NCI-H2029 treated with DMSO at 0.1 percent for 48 hours (cell line): ENCODE measurements around the gene ZNF213.
"Not testable (repeated sequence)": the region's sequence is repeated elsewhere in the genome, so short reads cannot be mapped to it uniquely, and the experiment has no call there.

Source experiments
- DNase-seq: peaks from one replicate; lab custom pipeline; 2025; lab: John Stamatoyannopoulos, UW

ZNF213 gene

DNA sequence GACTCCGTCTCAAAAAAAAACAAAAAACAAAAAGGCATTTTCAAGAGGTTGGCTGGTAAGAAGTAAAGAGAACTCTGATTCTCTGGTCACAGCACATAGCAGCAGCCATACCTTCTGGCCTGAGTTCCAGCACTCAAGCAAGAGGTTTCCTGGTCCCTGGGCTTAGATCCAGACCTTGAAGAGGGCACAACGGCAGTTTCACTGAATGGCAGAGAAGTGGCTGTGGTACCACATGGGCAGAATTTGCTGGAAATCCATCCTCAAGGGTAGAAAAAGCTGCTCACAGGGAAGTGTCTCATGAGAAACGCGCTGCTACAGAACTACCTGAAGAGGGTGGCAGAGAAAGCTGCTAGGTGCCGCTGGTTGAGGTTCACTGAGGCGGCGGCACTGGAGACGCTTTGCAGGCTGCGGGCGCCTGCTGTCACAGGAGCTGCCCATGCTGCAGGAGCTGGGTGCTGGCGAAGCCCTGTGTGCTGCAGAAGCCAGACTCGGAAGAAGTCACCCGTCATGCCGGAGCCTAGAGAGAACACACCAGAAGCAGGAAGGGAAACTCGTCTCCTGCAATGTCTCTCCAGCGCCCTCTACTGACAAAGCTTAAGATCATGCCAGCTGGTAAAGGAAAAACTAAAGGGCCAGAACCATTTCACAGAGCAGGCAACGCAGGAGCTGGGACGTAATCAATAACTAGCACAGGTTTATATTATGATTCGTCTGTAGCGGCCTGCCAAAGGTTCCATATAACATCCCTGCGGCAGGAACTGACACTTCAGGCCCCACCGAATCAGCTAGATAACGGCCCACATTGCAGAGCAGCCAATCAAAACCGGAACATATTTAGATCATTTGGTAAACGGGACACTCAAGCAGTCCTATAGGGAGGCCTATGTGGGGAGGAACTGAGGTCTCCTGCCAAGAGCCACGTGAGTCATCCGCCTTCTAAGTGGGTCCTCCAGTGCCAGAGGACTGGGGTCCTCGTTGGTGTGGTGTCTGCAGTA, 5.4 kb upstream of the ZNF213 start:
- DNase-seq, result peak; percentile 74

DNA sequence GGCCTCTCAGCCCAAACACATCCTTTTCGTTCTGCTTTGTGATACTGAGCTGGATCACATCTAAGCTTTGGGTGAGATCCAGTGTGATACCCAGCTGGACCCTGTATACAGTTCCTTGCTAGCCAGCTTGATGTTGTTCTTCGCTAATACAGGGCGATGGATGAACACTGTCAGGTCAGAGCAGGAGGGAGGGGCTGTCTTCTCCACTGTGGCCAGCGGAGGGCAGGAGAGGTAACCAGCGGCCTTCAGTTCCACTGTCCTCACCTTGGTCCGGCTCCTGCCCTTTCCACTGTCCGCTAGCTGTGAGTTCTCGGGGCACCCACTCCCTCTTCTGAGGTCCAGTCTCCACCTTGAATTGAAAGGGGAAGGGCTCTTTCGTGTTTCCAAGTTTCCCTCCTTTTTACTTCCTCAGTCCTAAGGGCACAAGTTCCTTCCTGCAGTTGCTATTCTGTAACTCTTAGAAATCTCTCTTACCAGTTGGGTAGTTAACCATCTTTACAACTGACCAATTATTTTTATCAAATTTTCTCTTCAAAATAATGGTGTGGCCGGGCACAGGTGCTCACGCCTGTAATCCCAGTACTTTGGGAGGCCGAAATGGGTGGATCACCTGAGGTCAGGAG, 3.0 kb upstream of the ZNF213 start:
- DNase-seq, result no peak

DNA sequence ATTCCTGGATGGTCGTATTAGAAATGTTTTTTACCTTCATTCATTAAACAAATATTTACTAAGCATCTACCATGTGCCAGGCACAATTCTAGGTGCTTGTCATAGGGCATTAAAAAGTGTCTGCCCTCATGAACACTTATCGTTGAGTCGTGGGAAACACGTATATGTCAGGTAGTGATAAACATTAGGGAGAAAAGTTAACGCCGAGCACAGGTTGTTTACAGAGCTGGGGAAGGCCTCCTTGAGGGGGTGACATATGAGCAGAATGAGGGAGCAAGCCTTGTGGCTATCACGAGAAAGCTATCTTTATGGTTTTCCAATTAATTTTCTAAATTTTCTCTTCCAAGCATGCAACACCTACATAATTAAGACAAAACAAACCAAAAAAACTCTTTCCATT, 985 bp upstream of the ZNF213 start:
- DNase-seq, result no peak

DNA sequence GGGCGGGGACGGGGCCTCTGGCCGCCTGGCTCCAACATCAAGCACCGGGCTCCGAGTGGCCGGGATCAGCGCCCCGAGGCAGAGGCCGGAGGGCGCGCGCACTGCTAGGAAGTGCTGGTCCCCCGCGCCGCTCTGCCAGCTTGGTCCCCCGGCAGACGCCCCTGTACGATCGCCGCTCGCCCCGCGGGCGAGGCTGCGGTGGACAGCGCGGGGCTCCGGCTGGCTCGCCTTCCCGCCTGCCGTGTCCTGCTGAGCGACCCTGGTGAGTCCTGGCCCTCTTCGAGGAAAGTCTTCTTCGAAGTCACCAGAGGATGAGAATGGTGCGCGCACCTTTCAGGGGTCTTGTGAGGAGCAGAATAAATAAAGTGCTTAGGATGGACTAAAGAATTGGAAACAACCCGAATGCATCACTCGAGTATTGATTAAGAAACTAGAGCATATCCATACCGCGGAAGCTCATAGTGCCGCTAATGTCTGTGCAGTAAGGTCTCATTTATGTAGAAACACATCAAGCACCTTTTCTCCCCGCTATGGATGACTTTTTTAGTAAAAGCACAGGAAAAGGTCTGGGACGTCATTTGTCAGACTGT, 392 bp downstream of the ZNF213 start:
- DNase-seq, result no peak

DNA sequence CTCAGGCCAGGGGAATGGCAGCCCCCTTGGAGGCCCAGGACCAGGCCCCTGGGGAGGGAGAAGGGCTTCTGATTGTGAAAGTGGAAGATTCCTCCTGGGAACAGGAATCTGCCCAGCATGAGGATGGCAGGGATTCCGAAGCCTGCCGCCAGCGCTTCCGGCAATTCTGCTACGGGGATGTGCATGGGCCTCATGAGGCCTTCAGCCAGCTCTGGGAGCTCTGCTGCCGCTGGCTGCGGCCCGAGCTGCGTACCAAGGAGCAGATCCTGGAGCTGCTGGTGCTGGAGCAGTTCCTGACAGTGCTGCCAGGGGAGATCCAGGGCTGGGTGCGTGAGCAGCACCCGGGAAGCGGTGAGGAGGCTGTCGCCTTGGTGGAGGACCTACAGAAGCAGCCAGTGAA, 2.4 kb downstream of the ZNF213 start:
- DNase-seq, result no peak

DNA sequence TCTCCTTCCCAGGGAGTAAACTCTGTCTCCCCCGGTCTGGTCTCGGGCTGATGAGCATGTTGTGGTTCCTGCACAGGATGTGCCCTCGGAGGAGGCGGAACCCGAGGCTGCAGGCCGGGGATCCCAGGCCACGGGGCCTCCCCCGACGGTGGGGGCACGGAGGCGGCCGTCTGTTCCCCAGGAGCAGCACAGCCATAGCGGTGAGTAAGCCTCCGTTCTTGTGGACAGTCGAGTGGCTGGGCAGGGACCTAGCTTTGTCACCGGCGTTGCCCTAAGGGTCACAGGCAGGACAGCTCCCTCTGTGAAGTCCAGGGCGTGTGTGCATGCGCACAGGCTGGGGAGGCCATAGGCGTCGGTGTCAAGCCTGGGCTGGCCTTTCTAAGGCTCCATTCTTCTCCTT, 3.5 kb downstream of the ZNF213 start:
- no peak for DNase-seq

DNA sequence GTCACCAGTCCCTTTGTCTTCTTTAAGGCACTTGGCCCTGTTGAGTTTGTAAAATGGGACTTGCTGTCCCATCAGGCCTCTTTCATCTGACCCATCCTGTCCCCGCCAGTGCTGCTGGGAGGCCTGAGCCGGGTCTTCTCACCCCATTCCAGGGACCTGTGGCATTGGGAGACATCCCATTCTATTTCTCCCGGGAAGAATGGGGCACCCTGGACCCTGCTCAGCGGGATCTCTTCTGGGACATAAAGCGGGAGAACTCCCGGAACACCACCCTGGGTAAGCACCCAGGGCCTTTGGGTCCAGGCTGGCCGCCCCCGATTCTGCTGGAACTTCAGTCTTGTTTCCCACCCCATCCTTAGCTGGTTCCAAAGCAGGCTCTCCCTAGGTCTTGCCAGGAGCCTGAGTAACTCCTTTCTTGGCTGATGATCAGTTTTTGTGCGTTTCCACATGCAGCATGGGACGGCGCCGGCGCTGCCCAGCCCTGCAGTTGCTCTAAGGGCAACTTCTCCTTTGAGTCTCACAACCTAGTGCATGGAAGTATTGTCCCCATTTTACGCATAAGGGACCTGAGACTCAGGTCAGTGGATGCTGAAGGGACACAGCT, 4.1 kb downstream of the ZNF213 start:
- DNase-seq, result no peak

DNA sequence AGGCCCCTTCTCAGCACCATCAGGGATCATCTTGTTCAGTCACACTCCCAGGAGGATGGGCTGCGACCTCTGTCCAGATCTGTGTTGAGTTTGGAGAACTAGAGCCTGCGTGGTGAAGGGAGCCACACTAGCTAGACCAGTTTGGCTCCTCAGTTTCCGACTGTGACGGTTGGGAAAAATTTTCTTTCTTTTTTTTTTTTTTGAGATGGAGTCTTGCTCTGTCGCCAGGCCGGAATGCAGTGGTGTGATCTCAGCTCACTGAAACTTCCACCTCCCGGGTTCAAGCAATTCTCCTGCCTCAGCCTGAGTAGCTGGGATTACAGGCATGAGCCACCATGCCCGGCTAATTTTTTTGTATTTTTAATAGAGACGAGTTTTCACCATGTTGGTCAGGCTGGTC, 4.7 kb downstream of the ZNF213 start:
- not testable (repeated sequence) for DNase-seq

DNA sequence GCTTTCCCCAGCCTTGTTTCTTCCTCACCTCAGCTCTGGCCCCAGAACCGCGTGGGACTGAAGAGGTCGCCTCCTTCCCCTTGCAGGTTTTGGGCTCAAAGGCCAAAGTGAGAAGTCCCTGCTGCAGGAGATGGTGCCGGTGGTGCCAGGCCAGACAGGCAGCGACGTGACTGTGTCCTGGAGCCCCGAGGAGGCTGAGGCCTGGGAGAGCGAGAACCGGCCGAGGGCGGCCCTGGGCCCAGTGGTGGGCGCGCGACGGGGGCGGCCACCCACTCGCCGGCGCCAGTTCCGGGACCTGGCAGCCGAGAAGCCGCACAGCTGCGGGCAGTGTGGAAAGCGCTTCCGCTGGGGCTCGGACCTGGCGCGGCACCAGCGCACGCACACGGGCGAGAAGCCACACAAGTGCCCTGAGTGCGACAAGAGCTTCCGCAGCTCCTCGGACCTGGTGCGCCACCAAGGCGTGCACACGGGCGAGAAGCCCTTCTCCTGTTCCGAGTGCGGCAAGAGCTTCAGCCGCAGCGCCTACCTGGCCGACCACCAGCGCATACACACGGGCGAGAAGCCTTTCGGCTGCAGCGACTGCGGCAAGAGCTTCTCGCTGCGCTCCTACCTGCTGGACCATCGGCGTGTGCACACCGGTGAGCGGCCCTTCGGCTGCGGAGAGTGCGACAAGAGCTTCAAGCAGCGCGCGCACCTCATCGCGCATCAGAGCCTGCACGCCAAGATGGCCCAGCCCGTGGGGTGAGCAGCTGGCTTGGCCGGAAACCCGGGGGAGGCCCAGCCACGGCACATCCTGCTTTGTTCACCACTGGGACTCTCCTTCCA, 6.0 kb downstream of the ZNF213 start:
- DNase-seq, result no peak

DNA sequence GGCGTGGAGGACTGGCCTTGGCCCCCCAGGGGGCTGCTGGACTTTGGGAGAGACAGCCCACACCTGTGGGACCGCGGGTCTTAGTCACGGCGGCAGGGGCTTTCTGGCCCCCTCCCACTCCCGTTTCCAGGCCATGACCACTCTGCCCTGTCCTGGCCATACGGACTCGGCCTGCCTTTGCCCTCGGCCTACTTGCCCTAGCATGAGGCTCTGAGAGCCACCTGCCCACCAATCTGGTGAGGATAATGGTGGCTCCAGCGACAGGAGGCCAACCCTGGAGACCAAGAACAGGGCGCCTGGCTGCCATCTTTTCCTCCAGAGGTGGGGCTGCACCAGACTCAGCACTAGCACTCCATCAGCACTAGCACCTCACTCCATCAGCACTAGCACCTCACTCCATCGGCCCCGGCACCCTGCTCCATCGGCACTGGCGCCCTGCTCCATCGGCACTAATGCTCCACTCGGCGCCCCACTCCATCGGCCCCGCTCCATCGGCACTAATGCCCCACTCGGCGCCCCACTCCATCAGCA, 7.0 kb downstream of the ZNF213 start:
- no peak for DNase-seq

DNA sequence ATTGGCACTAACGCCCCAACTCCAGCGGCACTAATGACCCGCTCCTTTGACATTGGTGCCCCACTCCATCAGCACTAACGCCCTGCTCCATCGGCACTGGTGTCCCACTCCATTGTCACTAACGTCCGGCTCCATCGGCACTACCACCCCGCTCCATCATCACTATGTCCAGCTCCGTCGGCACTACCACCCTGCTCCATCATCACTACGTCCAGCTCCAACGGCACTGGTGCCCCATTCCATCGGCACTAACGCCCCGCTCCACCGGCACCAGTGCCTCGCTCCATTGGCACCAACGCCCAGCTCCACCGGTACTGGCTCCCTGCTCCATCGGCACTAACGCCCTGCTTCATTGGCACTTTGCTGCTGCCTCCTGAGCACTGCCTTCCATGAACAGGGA, 7.5 kb downstream of the ZNF213 start:
- DNase-seq, result no peak

DNA sequence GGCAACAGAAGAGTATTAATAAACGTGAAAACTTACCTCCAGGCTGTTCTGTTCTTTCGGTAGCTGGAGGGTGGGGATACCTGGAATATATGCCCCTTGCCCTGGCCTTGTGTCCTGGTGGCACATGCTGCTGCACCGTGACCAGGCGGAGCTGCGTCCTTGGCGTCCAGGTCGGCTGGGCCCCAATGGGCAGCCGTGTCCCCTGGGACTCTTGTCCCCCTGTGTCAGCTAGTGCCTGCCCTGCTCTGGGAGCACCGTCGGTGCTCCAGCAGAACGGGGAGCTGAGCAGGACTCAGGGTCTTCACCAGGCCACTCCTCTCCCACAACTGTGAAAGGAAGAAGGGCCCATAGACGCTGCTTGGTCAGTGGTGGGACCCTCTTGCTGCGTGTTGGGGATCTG, 7.9 kb downstream of the ZNF213 start:
- DNase-seq, result no peak

DNA sequence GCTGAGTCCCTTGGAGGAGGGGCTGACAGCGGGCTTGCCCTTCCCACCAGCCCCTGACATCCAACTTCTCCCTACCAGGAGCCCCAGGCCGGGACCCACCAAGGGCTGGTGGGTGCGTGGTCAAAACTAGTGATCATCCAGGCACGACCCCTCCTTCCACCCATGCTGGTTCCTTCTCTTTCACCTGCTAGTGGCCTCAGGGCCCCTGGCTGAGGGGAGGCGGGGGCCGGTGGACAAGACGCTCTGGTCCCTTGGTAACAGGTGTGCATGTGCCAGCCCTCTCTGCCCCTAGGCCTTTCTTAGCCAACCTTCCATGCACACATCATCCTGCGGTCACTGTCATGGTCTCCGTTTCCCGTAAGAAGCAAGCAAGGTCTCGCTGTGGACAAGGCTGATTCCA, 8.4 kb downstream of the ZNF213 start:
- DNase-seq, result no peak

DNA sequence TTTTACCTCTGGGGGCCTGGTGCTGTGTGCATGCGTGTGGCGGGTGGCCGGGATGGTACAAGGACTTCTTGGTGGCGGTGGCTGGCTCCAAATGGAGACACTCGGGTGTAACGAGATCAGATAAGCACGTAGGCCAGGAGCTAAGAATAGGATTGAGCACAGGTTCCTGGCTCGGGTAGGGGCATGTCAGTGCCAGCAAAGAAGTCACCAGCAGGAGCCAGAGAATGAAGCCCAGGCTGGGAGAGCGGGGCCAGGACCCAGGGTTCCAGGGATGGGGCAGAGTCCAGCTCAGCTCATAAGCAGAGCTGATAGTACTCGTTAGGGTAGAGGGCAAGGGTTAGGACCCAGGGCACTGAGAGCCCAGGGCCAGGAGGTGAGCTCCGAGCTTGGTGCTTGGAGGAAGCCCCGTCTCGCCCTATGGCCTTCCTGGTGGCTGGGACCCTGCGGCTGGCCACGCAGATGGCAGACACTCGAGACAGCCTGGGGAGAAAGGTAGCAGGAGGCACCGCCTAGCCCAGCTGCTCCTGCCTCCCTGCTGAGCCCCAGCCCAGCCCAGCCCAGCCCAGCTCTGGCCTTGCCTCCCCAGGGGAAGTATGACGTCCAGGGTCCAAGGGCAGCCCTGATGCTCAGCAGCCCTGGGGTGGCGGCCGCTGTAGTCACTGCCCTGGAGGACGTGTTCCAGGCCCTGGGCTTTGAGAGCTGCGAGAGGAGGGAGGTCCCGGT, 8.9 kb downstream of the ZNF213 start:
- no peak for DNase-seq

DNA sequence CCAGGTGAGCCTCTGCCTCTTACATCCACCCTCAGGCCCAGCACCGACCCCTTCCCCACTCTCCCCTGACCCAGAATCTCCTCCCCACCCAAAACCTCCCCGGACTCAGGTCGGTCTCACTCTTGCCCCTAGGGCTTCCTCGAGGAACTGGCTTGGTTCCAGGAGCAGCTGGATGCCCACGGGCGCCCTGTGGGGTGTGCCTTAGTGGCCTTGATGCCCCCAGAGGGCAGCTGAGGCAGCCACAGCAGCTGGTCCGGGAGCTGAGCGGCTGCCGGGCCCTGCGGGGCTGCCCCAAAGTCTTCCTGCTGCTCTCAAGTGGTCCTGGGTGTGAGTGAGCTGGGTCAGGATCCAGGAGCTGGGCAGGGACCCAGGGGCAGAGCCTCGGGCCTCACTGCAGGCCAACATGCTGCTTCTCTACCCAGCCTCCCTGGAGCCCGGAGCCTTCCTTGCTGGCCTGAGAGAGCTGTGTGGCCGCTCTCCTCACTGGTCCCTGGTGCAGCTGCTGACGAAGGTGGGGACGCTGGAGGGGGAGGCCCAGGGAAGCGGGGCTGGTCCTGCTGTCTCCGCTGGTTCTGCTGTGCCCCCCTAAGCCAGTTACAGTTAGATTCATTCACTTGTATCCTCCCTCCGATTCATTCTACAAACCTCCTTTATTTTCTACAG, 9.6 kb downstream of the ZNF213 start:
- no peak for DNase-seq

DNA sequence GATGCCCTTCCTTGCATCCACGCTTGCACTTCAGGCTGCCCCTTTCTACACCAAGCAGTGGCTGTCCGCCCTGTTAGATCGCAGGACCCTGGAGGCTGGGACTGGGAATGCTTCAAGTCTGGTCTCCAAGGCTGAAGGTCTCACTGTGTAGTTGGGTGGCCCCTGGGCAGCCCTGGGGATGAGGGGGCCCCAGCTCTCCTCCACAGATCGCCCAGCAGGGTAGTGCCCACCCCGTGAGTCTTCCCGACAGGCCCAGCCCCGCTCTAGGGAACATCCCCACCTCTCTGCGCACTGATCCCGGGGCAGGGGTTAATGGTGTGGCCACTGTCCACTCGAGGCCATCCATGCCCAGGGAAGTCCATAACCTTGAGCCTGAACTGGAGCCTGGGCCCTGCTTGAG, 10.3 kb downstream of the ZNF213 start:
- DNase-seq, result no peak

DNA sequence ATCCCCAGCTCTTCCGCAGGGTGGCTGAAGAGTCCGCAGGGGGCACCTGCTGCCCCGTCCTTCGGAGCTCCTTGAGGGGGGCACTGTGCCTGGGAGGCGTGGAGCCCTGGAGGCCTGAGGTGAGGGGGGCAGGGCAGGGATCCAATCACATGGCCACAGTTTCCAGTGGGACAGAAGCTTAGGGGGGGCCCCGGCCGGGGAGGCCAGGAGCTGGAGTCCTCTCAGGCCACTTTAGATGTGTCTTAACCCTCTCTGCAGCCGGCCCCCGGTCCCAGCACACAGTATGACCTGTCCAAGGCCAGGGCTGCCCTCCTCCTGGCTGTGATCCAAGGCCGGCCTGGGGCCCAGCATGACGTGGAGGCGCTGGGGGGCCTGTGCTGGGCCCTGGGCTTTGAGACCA, 10.8 kb downstream of the ZNF213 start:
- no peak for DNase-seq

DNA sequence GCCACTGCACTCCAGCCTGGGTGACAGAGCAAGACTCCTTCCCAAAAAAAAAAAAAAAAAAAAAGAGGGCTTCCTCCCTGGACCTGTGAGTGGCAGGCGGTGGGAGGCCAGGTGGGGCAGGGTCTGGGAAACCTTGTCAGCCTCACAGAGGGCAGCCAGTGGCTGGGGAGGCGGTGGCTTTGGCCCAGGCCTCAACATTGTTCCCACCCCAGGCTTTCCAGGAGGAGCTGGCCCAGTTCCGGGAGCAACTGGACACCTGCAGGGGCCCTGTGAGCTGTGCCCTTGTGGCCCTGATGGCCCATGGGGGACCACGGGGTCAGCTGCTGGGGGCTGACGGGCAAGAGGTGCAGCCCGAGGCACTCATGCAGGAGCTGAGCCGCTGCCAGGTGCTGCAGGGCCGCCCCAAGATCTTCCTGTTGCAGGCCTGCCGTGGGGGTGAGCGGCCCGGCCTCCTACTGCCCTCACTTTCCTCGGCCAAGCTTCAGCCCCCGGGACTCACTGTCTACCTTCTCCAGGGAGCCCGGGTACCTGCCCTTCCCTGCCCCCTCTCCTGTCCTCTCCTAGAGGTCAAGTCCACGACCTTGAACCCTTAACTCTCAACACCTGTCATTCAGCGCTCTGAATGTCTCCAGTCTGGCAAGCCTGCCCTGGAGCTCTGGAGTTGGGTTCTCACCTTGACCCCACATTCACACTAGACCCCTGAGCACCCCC, 12.4 kb downstream of the ZNF213 start:
- no peak for DNase-seq

DNA sequence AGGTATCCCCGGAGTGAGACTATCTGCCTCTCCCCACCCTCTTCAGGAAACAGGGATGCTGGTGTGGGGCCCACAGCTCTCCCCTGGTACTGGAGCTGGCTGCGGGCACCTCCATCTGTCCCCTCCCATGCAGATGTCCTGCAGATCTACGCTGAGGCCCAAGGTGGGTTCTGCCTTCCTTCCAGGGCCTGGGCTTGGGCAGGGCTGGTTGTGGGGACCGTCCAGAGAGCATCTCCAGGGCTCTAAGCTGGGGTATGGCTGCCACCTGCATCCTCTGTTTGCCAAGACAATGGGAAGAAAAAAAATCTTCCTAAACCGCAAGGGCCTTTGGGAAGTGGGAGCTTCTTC, 12.9 kb downstream of the ZNF213 start:
- DNase-seq, result no peak
